Ureter (tissue), 1 donor: ENCODE results near the gene SNX27. TPM values are rescaled to one million over a fixed set of nuclear protein-coding genes. Genes with fewer than 3 reads are reported as not detected.
"Not testable (repeated sequence)": the region's sequence is repeated elsewhere in the genome, so short reads cannot be mapped to it uniquely, and the experiment has no call there.

Source experiments
- DNase-seq: peaks from one replicate; pipeline ENCODE4 v3.0.0-alpha.2; 2020; ENCODE audit warnings: low spot score
- total RNA-seq: library from RNA; stranded (reverse); gene quantifications from one replicate; pipeline ENCODE4 v1.2.4, GENCODE V29; 2023
- donor health status: DM: yes; HTN: yes; CAD: no.

SNX27 gene
- total RNA-seq, 1 donor from 2014 or later = 48.9 TPM

- DNase-seq = no peak
Measured at GRCh38 chr1:151604291-151604690, 7.6 kb upstream of the SNX27 start.

GRCh38 chr1:151606384-151606783 is 5.5 kb upstream of the SNX27 start:
- no peak for DNase-seq

GRCh38 chr1:151606857-151607256 is 5.0 kb upstream of the SNX27 start:
- no peak for DNase-seq

GRCh38 chr1:151610142-151610541 is 1.7 kb upstream of the SNX27 start:
- DNase-seq = no peak

GRCh38 chr1:151611288-151611790 is 511 bp upstream of the SNX27 start:
- DNase-seq = peak; percentile 55

GRCh38 chr1:151612501-151613281 is 841 bp downstream of the SNX27 start:
- peak; percentile 62 for DNase-seq

- DNase-seq = no peak
Measured at GRCh38 chr1:151613282-151613780, 1.5 kb downstream of the SNX27 start.

GRCh38 chr1:151615711-151616504 is 4.1 kb downstream of the SNX27 start:
- no peak for DNase-seq

- no peak for DNase-seq
Measured at GRCh38 chr1:151616505-151616849, 4.6 kb downstream of the SNX27 start.

GRCh38 chr1:151618003-151618402 is 6.2 kb downstream of the SNX27 start:
- no peak for DNase-seq

- DNase-seq = no peak
Measured at GRCh38 chr1:151618470-151618869, 6.6 kb downstream of the SNX27 start.

- not testable (repeated sequence) for DNase-seq
Measured at GRCh38 chr1:151618996-151619395, 7.1 kb downstream of the SNX27 start.

GRCh38 chr1:151619489-151620093 is 7.7 kb downstream of the SNX27 start:
- no peak for DNase-seq

GRCh38 chr1:151620286-151620685 is 8.4 kb downstream of the SNX27 start:
- DNase-seq = no peak

GRCh38 chr1:151621351-151621750 is 9.5 kb downstream of the SNX27 start:
- DNase-seq = no peak

GRCh38 chr1:151624783-151625182 is 12.9 kb downstream of the SNX27 start:
- DNase-seq = no peak

GRCh38 chr1:151626740-151627334 is 15.0 kb downstream of the SNX27 start:
- DNase-seq = no peak

GRCh38 chr1:151629278-151629677 is 17.4 kb downstream of the SNX27 start:
- no peak for DNase-seq

GRCh38 chr1:151635479-151636072 is 23.7 kb downstream of the SNX27 start:
- DNase-seq = no peak

- no peak for DNase-seq
Measured at GRCh38 chr1:151638074-151638775, 26.4 kb downstream of the SNX27 start.

- DNase-seq = no peak
Measured at GRCh38 chr1:151638812-151639211, 27.0 kb downstream of the SNX27 start.
